Ovary (tissue), 3 donors: ENCODE results near the gene TCEA2.

Experiments used
- EP300 ChIP-seq: sonication (generic); formaldehyde crosslinking; IDR thresholded peaks from one replicate; pipeline ENCODE4 v1.6.1; 2017; ENCODE audit warnings: antibody characterized with exemption
- POLR2A ChIP-seq: fragments of 450-650 bp; IDR thresholded peaks from one replicate; pipeline ENCODE4 v1.6.1; 2017; ENCODE audit warnings: antibody characterized with exemption, mild to moderate bottlenecking, moderate library complexity
- TF ChIP-seq, protein P1 (sequence below), 3 donors: fragments of 450-650 bp in 2 of 3; fragments of 200-600 bp in 1 of 3; IDR thresholded peaks; one replicate each; pipeline versions ENCODE4 v1.5.1 to v1.8.0; 2016 to 2022; ENCODE audit warnings: antibody characterized with exemption in 3 of 3, mild to moderate bottlenecking in 1 of 3
- donor health status: DM: no; HTN: no; CAD: no.

DNA sequence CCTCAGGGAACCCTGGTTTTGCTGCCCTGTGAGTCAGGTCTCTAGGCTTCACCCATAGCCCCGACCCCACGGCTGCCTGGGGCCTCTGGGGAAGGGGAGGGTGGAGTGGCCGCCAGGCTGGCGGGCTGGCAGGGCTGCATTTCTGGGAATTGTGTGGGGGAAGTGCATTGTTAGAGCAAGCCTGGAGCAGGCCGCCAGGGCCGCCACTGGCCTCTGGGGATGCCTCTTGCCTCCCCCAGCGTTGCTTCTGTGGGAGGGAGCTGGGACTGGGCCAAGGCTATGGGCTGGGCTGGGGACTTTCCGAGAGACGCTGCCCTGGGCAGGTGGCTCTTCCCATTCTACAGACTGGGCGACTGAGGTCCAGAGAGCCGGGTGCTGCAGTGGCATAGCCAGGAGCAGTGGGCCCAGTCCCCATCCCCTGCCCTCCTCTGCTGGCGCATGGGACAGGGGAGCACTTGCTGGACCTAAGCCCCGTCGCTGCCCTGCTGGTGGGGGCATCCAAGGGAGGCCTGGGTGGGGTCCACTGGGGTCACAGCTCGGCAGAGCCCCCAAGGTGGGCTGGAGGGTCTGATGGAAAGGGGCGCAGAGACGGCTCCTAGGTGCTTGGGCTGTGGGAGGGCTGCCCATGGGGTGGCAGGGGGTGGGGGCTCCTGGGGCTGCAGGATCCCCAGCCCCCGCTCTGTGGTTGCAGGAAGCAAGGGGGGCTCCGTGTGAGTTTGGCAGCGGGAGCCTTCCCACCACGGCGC is 6.9 kb upstream of the TCEA2 start:
- no peak for TF ChIP-seq POLR2A
- TF ChIP-seq, protein P1, sequence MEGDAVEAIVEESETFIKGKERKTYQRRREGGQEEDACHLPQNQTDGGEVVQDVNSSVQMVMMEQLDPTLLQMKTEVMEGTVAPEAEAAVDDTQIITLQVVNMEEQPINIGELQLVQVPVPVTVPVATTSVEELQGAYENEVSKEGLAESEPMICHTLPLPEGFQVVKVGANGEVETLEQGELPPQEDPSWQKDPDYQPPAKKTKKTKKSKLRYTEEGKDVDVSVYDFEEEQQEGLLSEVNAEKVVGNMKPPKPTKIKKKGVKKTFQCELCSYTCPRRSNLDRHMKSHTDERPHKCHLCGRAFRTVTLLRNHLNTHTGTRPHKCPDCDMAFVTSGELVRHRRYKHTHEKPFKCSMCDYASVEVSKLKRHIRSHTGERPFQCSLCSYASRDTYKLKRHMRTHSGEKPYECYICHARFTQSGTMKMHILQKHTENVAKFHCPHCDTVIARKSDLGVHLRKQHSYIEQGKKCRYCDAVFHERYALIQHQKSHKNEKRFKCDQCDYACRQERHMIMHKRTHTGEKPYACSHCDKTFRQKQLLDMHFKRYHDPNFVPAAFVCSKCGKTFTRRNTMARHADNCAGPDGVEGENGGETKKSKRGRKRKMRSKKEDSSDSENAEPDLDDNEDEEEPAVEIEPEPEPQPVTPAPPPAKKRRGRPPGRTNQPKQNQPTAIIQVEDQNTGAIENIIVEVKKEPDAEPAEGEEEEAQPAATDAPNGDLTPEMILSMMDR (IDR thresholded peaks at IDR 0.05): no peak
- no peak for TF ChIP-seq EP300
